ENCODE data around the gene CCDC150.
A peak's percentile ranks its signal among the peaks of the same experiment; 100 is the strongest.
"Not testable (repeated sequence)": the region's sequence is repeated elsewhere in the genome, so short reads cannot be mapped to it uniquely, and the experiment has no call there.

The CCDC150 gene

DNA sequence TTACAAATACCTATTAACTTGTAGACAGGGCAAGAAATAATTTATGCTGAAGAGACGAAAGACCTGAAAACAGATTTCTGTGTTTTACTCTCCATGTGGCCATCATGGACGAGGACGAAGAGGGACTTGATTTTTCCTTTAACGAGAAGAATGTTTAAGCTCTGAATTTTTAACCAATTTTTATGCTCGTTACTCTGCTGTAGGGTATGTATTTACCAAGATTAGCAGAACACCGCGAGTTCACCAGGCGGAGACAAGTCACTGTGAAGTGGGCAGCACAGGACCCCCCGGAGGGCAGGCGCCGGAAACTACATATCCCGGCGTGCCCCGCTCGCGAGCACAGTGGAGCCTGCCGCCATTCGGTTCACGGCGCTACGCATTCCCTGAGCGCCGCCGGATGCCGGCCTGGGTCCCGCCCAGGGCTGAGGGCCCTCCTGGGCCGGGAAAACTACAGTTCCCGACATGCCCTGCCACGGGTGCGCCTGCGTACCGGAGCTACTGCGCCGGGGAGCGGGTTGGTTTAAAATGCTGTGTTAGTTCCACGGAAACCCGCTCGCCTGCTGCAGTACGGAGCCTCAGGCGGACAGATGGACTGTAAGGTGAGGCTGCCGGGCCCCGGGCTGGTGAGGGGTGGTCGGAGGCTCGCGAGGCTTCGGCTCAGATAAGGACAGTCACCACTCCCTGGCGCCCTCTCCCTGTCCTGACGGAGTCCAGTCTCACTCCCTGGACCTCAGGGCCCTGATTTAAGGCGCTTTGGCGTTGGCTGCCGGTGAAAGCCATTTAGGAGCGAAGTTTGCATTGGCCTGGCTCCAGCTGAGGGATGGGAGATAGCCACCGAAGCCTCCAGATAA lies at the start of gene CCDC150:
TSS of gene CCDC150 (plus strand) at position 536 of the 851 bp plus-strand sequence. CDS start at position 588, 52 bp downstream.
- DNase-seq = peak; percentile 94 to 95

GRCh38 chr2:196590286-196590685 lies 49.2 kb upstream of the CCDC150 start:
- no peak for DNase-seq

- no peak for DNase-seq
Observed at GRCh38 chr2:196591004-196591403, 48.5 kb upstream of the CCDC150 start.

GRCh38 chr2:196591621-196592022 lies 47.9 kb upstream of the CCDC150 start:
- no peak for DNase-seq

DNA sequence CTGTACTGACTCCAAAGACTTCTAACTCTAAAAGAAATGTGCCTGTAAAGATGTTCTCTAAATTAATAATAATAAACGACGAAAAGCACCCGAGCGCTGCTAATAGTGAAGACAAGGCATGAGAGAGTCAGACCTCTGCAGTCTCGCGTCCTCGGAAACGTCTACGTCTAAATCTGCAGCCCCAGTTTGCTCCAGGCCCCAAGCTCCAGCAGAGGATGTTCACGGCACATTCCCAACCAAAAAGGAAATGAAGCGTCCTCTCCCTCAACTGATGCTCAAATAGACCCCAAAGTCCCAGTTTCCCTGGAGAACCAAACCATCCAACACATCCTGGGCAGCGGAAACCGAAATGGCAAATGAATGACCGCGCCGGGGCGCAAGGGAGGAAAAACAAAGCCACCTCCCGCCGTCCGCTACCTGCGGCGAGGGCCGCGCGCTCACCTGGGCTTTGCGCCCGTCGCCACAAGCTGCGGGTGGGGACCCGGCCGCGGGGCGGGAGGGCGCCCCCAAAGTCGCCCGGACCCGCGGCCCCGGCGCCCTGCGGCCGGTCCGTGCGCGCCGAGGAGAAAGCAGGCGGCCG lies 47.1 kb upstream of the CCDC150 start:
- DNase-seq = no peak

GRCh38 chr2:196592911-196593881 lies 46.3 kb upstream of the CCDC150 start, which contains the start of gene HECW2:
TSS of gene HECW2 (minus strand) at chr2:196593554.
- no peak for DNase-seq

- DNase-seq = no peak
Observed at GRCh38 chr2:196594158-196594557, 45.4 kb upstream of the CCDC150 start.

GRCh38 chr2:196597531-196597930 lies 42.0 kb upstream of the CCDC150 start:
- no peak for DNase-seq

DNA sequence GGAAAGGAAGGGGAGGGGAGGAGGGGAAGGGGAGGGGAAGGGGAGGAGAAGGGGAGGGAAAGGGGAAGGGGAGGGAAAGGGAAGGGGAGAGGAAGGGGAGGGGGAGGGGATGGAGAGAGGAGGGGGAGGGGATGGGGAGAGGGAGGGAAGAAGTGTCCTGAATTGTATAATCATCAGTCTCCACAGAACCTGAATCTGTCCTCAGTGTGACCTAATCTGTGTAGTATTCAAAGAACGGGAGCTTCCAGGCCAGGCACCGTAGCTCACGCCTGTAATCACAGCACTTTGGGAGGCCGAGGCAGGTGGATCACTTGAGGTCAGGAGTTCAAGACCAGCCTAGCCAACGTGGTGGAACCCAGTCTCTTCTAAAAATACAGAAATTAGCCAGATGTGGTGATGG lies 41.1 kb upstream of the CCDC150 start:
- DNase-seq = no peak

GRCh38 chr2:196598846-196599245 lies 40.7 kb upstream of the CCDC150 start:
- no peak for DNase-seq

GRCh38 chr2:196601430-196602306 lies 37.8 kb upstream of the CCDC150 start:
- no peak for DNase-seq

- DNase-seq = no peak
Observed at GRCh38 chr2:196604196-196604595, 35.3 kb upstream of the CCDC150 start.

GRCh38 chr2:196606516-196606915 lies 33.0 kb upstream of the CCDC150 start:
- no peak for DNase-seq

DNA sequence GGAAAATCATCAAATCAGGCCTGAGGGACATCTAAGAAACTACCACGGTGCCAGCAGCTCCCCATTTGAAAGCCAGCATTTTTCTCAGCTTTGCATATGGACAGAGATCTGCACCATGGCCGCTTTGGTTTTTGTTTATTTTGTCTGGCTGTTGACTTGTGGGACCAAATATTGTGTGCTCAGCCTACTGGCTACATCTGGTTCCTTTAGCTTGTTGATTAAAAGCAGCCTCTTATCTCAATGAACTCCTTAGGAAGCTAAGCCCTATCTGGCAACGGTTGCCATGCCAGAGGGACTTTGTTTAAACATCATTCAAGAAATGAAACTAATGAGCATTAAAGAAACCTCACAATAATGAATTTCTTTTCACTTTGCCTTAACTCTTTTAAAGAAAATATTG lies 32.4 kb upstream of the CCDC150 start:
- DNase-seq = no peak

GRCh38 chr2:196607896-196608295 lies 31.6 kb upstream of the CCDC150 start:
- DNase-seq = not testable (repeated sequence)

- DNase-seq = no peak
Observed at GRCh38 chr2:196609806-196610205, 29.7 kb upstream of the CCDC150 start.

GRCh38 chr2:196610796-196611195 lies 28.7 kb upstream of the CCDC150 start:
- no peak for DNase-seq

DNA sequence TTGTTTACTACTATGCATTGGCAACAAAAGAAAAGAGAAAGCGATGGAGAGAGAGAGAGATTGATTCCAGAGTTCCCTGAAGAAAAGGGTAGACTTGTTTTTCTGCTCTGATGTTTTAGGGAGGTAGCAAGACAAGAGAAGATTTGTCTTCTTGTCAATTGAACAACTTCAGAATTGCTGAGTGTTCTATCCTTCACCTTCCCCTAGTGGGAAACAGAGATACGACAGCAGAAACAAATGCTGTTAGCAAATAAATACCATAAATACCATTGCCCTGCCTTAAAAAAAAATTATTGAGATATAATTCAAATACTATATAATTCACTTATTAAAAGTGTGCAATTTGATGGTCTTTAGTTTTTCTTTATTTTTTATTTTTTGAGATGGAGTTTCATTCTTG lies 26.2 kb upstream of the CCDC150 start:
- DNase-seq = no peak

DNA sequence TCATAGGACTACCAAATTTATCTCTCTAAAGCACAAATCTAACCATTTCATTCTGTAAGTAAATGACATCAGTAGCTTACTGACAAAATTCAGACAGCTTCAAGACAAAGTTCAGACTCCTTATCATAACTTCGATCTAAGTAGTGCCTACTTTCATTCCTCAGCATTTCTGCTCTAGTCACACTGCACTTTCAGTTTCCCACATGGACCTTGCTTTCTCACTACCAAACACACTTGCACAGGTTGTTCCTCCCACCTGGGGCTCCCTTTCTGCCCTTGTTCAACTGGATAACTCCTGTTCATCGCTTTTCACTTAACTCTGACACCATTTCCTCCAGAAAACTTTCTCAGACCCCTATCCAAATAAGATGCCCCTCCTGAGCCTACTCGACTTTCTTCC lies 22.1 kb upstream of the CCDC150 start:
- DNase-seq = no peak

DNA sequence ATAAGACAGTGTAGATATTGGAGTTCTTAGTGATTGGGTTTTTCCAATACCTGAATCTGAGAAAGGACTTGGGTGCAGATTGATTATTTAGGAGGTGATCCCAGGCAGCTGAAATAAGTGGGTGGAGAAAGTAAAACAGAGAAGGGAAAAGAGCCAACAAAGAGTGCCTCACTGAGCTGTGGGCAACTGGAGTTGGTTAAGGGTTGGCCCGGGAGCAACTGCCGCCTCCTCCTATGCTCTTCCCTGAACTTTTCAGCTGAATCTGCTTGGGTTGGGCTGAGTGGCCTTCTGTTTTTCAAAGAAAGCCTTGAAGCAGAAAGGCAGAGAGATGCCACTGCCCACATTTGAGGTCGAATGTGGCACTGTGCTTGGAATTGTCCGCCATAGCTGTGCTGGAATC lies 20.9 kb upstream of the CCDC150 start:
- no peak for DNase-seq

- DNase-seq = no peak
Observed at GRCh38 chr2:196630531-196630930, 9.0 kb upstream of the CCDC150 start.

- DNase-seq = no peak
Observed at GRCh38 chr2:196635156-196635555, 4.4 kb upstream of the CCDC150 start.

All from CD4-positive, alpha-beta T cell treated with Interleukin-1 beta for 1 hour (primary cell).